ENCODE data around the gene MAMSTR.

DNA sequence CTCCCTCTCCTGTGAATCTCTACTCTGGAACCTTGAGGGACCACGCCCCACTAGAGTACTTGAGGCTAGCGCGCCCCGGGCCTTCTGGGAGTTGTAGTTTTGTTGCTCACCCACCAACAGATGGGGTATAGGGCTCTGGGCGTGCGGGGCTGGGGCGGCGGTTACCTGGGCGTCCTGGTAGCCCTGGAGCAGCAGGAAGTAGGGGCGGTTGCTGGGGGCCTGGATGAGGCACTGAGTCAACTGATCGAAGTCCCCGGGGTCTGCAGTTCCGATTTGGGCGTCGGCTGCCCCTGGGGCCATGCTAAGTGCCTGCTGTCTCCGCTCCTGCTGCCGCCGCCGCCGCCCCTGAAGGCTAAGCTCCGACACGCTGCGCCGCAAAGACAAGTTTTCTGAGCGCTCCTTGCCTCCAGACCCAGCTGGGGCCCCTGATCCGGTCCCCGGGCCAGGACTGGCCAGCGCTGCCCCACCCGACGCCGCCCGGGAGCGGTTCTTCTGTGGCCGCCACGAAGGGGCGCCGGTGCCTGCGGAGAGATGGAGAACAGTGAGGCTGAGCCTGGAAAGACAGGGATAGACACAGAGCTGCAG, 15.6 kb upstream of the MAMSTR start:
- TF ChIP-seq, protein P1, sequence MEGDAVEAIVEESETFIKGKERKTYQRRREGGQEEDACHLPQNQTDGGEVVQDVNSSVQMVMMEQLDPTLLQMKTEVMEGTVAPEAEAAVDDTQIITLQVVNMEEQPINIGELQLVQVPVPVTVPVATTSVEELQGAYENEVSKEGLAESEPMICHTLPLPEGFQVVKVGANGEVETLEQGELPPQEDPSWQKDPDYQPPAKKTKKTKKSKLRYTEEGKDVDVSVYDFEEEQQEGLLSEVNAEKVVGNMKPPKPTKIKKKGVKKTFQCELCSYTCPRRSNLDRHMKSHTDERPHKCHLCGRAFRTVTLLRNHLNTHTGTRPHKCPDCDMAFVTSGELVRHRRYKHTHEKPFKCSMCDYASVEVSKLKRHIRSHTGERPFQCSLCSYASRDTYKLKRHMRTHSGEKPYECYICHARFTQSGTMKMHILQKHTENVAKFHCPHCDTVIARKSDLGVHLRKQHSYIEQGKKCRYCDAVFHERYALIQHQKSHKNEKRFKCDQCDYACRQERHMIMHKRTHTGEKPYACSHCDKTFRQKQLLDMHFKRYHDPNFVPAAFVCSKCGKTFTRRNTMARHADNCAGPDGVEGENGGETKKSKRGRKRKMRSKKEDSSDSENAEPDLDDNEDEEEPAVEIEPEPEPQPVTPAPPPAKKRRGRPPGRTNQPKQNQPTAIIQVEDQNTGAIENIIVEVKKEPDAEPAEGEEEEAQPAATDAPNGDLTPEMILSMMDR (IDR thresholded peaks at IDR 0.05 in 4 of 5, conservative IDR thresholded peaks at IDR 0.05 in 1 of 5): no peak
- no peak for TF ChIP-seq POLR2A (IDR thresholded peaks at IDR 0.05)

Data from gastrocnemius medialis (tissue), 4 donors.